T-helper 2 cell treated with Interferon-gamma antibody and Interleukin-4, amounts not matched to agents 100 ng/mL and 5 ng/mL, for 36 hours (primary cell): Measurements from ENCODE around the gene PRKCH. TPM values are rescaled to one million over a fixed set of nuclear protein-coding genes. Genes with fewer than 3 reads are reported as not detected.

ENCODE experiments used
- intact Hi-C: fragments of 100-400 bp; cut with micrococcal nuclease; formaldehyde crosslinking; loops from one replicate; pipeline ENCODE4 v1.15.1; 2023
- total RNA-seq: library from RNA; stranded (reverse); gene quantifications from 2 replicates; pipeline ENCODE4 v1.2.3, GENCODE V29; 2022

PRKCH gene
- total RNA-seq, 1 donor from 2014 or later, result 169 TPM

DNA sequence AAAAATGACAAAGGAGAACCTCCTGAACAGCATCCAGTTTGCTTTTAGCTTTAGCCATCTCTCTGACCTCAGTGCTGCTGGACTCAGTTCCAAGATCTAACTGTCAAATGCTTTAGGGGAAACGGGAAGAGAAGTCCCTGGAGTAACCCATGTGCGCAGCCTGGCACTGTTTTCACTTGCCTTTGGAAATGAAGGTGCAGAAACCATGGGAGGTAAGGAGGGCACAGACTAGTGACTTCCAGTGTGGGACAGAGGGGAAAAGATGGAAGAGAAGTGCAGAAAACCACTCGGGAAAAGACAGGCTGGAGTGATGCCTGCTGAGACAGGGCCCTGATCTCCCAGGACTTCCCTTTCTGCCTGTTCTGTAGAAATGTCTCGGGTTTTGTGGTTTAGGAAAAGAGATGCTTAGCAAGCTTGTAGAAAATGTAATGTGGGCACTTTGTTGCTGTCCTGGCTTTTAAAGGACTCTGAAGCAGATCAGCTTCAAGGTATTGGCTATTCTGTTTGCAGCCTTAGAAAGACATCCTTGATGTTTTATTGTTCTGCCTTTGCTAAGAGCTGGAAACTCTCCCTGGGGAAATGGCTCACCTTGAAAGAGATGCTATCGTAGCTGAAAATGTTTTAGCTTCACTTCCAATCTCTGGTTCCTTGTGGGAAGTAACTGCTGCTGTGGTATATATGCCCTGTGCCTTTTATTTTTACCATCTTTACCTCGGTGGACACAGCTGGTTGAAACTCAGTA, 249.3 kb downstream of the PRKCH start:
- intact Hi-C loops, result loop anchor here (5.0 kb wide), 1 partner anchor 98 kb away; no protein-coding TSS in a partner anchor

DNA sequence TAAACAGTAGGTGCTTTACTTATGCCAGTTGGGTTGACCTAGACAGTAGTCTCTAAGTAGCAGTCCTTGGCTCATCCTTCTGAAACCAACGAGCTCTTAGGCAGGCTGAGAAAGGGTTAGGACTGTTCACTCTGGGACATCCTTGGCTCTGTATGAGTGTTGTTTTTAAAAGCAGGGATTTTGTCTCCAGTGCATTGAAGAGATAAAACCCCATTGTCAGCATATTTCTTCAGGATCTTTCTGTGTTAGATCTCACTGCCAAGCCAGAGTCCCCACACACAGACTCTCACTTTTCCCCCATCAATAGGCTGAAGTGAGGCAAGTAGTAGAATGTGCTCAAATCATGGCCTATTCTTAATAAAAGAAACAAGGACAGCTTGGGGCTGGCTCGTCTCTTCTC, 250.5 kb downstream of the PRKCH start:
- intact Hi-C loops, result loop anchor here (5.0 kb wide), 1 partner anchor 100 kb away; no protein-coding TSS in a partner anchor

- intact Hi-C loops, result loop anchor here (5.0 kb wide), 1 partner anchor 101 kb away; no protein-coding TSS in a partner anchor
Measured at GRCh38 chr14:61573321-61573720, 251.9 kb downstream of the PRKCH start.

DNA sequence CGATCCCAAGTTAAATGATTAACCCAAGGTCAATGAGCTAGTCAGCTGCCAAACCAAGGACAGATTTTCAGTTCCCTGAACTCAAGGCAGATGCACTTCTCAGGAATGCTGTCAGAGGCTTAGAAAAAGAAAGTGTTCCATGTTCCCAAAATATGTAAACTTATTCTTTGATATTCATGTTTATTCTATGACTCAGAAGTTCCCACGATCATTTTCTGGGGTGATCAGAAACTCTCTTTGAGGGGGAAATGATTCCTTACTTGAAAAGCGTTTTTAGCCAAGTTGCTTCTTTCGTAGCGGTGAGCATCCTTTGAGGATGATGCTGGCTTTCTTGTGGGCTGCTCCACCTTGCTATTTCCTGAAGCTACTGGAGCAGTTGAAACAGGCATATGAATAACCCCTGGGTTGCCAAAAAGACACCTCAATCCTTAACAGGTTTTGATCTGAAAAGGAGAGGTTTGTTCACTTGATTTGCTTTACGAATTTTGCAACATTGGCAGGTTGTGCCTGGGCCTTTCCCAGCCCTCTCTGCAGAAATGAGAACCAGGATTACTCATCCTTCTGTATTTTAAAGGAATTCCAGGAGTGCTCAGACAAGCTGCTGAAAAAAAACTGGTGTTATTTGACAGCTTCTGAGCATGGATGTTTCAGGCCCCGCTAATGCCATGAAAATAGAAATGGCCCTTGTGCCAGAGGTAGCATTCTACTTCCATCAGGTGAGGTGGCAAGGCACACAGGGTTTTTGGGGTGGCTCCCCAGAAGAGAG, 252.6 kb downstream of the PRKCH start:
- intact Hi-C loops, result loop anchor here (5.0 kb wide), 1 partner anchor 102 kb away; no protein-coding TSS in a partner anchor

GRCh38 chr14:61574514-61574807, 253.1 kb downstream of the PRKCH start:
- intact Hi-C loops, result loop anchor here (5.0 kb wide), 1 partner anchor 102 kb away; no protein-coding TSS in a partner anchor

DNA sequence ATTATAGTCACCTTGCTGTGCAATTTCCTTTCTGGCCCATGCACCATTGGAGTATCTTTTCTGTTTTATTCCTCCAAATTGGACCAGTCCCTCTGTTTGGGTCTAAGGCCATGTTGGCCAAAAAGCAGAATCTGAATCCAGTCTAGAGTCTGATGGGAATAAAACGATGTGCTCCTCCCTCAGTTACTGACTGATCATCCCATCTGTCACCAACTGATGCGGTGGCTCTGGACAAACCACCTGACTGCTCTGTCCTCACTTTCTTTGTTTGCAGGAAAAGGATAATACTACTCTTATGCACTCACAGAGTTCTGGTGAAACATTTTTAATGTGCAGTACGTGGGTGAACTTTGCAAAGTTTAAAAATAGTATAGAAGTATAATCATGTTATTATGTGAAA, 253.7 kb downstream of the PRKCH start:
- intact Hi-C loops, result no loop called here

GRCh38 chr14:61575551-61576150, 254.3 kb downstream of the PRKCH start:
- intact Hi-C loops, result no loop called here

GRCh38 chr14:61577506-61577931, 256.1 kb downstream of the PRKCH start:
- intact Hi-C loops, result no loop called here

DNA sequence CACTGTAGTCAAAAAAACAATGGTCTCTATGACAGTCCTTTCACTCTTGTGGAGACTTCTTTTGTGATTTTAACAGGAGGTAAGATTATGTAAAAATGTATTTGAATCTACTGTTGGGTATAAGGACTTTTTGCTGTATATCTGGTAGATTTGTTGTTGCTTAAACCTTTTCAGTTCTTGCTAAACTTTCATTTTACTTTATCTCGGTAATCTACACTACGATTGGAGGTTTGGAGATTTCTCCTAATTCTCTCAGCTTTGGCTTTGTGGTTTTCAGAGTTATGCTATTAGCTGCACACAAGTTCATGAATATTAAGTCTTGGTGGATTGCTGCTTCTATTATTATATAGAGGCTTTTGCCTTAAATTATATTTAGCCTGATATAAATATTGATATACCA, 257.4 kb downstream of the PRKCH start:
- intact Hi-C loops, result loop anchor here (2.0 kb wide), 2 partner anchors 54 to 116 kb away; partner anchors contain the start of gene HIF1A

GRCh38 chr14:61581340-61581739, 260.0 kb downstream of the PRKCH start:
- intact Hi-C loops, result no loop called here

- intact Hi-C loops, result no loop called here
Measured at GRCh38 chr14:61581955-61582615, 260.7 kb downstream of the PRKCH start.

DNA sequence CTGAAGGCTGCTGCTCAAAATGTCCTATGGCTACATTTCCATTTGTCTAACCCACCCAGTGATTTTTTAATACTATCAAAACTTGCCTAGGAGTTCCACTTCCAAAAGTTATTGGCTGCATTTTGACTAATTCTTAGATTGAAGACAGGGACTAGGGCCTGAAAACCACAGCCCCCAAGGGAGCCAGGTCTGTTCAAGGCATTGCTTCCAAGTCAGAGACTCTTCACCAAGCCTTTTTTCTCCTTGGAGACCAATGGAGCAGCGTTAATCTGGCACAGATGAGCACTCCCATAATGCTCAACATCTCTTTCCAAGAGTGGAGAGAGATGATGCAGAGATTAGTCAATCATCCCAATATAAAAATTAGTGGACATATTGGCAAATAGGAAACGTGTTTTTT, 261.4 kb downstream of the PRKCH start:
- intact Hi-C loops, result no loop called here

DNA sequence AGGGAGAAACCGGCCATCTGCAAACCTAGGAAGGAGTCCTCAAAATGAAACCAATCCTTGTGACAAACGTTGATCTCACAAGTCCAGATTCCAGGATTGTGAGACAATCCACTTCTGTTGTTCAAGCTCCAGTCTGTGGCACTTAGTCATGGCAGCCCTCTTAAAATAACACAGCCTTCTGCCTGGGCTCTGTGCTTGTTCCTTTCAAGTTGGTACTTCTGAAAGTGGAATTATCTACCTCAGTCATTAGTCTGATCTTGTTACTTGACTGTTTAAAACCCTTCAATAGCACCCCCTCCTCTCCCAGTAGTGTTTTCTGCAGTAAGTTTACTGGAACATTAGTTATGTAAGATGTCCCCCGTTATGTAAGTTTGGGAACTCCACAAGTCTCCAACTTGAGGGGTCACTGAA, 263.0 kb downstream of the PRKCH start:
- intact Hi-C loops, result no loop called here

- intact Hi-C loops, result no loop called here
Measured at GRCh38 chr14:61585598-61586543, 264.5 kb downstream of the PRKCH start.

DNA sequence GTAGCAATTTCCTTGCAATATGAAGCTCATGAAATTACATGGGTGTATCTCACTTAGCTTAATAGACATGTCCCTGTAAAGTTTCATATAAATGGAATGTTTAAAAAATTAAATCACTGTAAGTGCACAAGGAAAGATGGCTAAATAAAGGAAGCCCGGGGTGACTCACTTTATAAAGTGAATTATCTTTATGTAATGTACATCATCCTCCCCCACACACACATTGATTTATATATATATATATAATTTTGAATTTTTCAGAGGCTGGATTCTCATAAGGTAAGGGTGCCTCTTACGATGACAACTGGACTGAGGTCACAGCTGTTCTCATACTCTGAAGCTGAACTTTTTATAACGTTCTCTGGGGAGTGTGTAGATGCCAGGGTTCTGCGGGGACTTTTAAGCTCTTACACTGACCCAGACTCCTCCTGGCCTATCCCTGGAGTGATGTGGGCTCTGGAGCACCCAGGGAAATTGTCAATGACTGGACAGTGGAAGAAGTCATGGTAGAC, 265.2 kb downstream of the PRKCH start:
- intact Hi-C loops, result no loop called here

DNA sequence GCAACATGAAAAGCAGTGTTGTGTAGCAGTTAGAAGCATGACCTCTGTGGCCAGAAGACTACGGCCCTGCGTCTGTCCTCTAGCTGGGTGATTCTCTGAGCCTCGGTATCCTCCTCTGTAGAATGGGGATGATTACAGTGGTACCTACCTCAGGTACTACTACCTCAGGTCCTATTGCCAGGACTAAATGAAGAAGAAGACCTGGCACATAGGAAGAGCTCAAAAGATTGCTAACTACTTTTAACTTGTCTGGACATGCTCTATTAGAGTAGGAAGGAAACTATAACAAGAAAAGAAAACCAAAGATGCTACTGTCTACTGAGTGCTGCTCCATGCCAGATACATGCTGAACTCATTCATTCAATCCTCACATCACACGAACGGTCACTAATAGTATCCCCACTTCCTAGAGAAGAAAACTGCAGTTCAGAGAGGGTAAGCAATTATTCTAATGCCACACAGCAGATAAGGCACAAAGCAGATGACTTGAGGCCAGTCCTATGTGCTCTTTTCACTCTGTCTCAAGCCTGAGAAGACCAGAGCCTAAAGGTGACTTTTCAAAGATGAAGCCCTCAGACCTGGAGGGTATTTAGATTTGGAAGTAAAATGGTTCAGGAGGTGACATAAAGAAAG, 265.8 kb downstream of the PRKCH start:
- intact Hi-C loops, result no loop called here

DNA sequence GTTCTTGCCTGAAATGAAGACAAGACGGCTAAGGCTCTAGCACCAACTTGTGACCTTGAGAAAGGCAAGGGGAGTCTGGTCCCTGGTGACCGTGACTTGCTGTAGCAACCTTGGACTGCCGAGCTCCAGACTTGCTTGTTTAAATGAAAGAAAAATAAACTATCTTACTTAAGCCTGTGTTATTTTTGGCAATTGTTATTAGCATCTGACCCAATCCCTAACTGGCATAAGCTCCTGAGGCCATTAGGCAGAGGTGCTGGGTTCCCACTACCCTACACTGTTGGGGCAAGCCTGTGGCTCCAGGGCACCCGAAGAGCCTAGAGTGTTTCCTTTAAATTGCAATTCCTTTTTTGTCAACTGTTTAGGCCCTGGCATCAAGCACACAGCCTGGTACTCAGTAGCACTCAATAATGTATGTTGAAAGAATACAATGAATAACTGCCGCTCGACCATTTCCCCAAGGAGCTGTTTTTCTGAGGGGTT, 267.1 kb downstream of the PRKCH start:
- intact Hi-C loops, result no loop called here

- intact Hi-C loops, result no loop called here
Measured at GRCh38 chr14:61589691-61590581, 268.6 kb downstream of the PRKCH start.

GRCh38 chr14:61591862-61592261, 270.5 kb downstream of the PRKCH start:
- intact Hi-C loops, result no loop called here
